NCI-H345 treated with DMSO at 0.1 percent for 48 hours (cell line): Measurements from ENCODE around the gene SLITRK3.
"Not testable (repeated sequence)": the region's sequence is repeated elsewhere in the genome, so short reads cannot be mapped to it uniquely, and the experiment has no call there.

Source experiments
- DNase-seq: peaks from one replicate; lab custom pipeline; 2025; ENCODE audit not compliant: unreplicated experiment; lab: John Stamatoyannopoulos, UW

The SLITRK3 gene

DNA sequence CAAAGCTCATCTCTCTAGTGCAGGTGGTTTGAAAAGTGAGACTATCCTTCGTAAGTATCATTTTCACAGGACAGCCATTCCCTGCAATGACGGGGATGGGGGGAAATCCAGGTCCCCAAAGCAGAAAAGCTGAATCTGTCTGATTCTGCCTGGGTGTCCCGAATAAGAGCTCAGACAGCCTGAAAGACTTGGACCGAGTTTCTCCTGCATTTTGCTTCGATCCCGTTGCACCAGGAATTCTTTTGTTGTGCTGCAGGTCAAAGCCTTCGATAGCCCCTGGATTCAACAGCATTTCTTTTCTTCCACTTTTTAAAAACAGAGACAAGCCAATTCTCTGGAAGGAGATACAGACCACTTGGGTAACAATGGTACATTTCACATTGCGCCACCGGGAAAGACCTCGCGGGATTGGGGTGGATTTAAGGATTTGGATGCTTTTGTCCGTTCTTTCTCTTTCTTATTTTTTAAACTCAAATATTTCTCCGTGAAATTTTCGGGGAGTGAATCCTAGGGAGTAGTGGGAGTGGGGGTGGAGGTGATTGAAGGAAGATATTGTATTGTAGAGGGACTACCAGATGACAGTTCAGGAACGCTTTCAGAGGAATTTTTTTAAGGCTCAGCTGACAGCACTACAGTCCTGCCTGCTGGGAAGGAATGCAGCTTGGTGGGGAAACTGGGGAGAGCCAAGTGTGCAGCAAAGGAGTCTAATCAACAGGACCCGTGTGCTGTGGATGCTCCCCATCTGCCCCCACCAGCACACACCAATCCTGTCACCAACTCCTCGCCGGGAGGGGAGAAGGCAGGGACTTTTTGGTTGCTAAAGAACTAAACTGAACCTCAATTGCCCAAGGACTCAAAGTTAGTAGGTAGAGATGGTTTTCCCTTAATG is 2.6 kb downstream of the SLITRK3 start:
- no peak for DNase-seq

DNA sequence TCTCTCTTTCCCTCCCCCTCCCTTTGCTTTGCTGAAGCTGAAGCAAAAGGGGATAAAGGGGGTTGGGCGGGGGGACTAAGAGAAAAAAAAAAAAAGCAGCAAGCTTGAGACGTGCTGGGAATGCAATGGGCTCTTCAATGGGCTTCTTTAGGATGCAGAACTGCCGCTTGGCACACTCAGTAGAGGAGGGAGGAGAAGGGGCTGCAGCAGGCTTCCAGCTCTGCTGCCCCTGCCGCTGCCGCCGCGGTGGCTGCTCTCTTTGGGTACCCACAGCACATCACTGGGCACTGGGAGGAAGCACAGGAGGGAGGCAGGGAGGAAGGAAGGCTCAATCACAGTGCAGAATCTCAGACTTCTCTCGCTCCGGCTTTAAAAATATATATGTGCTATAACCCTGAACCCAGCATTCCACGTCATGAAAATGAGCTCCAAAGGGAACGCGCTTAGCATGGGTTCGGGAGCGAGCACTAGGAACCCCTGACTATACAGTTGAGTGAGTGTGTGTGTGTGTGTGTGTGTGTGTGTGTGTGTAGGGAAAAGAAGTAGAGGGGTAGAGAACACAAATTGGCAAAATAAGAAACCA is 3.5 kb downstream of the SLITRK3 start:
- no peak for DNase-seq

DNA sequence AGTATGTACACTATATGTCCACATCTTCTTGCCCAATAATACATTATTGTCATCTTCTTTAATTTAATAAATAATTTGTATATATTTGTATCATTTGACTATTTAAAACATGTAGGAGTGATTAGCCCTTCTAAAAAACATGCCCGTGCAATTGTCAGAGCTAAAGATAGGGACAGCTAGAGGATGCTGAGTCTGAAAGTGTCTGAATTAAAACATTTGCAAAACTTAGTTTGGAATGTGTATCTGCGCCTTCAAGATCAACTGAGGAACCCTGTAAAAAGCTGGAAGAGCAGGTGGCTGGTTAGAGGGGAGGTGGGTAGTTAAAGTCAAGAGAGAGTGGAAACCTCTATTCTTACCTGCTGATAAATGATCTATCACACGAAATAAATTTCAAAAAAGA is 4.7 kb downstream of the SLITRK3 start:
- no peak for DNase-seq

DNA sequence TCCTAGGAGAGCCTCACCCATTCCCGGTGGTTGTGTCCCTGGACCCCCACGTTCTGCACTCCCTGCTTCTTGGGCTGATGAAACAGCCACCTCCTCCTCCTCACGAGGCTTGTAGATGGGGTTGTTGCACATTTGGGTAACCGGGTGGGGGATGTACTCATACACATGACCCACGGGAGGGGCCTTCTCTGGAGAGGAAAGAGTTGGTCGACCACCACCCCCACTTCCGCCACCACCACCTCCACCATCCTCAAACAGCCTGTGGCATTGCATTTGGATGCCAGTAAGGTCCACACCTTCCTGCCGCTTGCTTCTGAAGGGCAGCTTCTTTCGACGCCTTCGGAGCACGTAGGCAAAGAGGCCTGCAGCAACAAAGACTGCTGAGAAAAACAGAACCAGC is 7.7 kb downstream of the SLITRK3 start:
- DNase-seq: no peak

- DNase-seq: peak; percentile 27
Observed at GRCh38 chr3:165185707-165186327, 10.4 kb downstream of the SLITRK3 start.

DNA sequence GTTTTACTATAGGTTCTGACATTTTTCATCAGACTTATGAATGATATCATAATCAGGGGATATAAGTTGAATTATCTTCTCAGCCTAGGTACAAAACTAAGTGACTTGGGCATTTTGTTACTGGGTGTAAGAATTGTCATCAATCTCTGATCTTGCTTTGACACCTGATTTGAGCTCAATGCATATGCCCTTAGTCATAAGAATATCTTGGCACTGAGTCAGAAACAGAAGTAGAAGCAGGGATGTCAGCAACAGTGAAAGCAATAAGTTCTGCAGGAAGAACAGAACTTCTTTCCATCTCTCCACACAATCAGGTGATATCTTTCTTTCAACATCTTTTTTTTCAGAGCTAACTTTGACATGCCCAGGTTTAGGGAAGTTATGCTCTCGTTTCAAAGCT is 14.6 kb downstream of the SLITRK3 start:
- no peak for DNase-seq

DNA sequence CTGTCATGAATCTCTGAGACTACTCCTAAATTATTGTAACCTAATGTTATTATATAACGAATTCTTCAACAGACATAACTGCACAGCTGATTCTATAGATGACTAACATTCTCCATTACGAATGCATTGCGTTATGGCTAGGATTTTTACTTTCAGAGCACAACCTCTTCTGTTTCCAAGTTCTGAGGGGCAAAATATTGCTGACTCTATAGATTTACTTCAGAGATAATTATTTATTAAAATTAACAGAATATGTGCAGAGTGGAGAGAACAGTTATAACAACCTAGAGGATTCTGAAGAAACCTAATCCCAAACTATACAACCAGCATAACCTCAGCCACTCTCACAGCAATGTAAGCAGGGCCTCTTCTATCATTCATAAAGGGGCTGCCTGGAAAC is 25.9 kb downstream of the SLITRK3 start:
- DNase-seq: no peak

DNA sequence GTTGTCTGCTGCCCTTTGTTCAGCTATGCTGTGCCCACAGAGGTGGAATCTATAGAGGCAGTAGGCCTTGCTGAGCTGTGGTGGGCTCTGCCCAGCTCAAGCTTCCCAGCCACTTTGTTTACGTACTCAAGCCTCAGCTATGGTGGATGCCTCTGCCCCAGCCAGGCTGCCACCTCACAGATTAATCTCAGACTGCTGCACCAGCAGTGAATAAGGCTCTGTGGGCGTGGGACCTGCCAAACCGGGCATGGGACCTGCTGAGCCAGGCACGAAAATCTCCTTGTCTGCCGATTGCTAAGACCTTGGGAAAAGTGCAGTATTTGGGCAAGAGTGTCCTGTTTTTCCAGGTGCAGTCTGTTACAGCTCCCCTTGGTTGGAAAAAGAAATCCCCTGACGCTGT is 26.8 kb downstream of the SLITRK3 start:
- DNase-seq: no peak

DNA sequence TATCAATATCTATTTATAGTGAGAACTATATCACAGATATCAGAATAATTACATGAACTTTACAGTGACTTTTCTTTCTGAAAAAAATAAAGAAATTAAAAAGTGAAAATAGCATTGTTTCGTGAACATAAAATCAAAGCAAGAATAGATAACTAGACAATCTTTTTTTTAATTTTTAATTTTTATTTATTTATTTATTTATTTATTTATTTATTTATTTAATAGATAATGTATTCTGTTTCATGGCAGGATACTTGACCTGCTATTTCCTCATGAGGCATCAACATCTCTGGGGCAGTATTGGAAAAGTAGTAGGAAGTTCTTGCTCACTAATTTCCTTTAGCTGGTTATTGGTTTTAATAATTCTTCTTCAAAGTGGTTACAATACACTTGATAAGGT is 33.3 kb downstream of the SLITRK3 start:
- no peak for DNase-seq

- no peak for DNase-seq
Observed at GRCh38 chr3:165159760-165160421, 36.3 kb downstream of the SLITRK3 start.

DNA sequence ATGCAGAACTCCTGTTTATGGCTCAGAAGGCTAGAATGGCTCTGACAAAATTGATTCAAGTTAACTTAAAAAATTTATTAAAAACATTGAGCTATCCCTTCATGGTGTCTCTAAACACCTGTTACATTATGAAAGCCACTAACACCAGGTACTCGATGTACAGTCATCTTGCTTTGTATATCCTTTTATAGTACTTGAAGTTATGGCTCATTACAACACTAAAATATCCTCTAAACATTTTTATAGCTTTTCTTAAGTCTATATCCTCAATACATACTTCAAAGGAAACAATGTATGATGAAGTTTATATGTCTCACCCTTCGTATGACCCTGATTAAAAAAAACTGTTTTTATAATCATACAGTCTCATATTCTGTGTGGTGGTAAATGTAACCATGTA is 38.2 kb downstream of the SLITRK3 start:
- no peak for DNase-seq

DNA sequence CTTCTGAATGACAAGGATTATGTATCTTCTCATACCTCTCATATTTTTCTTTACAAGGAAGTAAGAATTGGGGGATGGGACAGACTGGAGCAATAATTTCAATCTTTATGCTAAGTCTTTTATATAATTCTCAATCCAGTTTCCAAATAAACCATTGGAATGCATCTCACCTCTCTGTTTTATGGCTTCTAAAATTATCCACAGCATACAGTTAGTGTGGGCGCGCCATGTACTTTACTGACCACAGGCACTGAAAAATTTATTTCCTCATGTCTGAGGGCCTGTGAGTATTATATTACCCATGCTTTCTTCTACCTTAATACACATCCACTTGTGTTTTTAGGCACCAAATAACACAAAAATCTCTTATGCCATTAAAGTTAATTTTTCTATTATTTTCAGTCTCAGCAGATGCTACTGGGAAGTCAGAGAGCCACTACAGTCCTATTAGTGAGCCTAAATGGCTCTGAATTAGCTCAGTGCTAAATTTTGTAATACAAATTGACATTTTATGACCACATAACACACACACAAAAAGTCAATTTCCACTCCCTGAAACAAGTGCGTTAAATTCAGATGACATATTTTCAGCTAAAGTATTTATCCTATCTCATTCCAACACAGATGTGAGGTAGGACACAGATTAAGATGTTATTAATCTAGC is 39.3 kb downstream of the SLITRK3 start:
- no peak for DNase-seq

- no peak for DNase-seq
Observed at GRCh38 chr3:165148876-165149441, 47.2 kb downstream of the SLITRK3 start.

DNA sequence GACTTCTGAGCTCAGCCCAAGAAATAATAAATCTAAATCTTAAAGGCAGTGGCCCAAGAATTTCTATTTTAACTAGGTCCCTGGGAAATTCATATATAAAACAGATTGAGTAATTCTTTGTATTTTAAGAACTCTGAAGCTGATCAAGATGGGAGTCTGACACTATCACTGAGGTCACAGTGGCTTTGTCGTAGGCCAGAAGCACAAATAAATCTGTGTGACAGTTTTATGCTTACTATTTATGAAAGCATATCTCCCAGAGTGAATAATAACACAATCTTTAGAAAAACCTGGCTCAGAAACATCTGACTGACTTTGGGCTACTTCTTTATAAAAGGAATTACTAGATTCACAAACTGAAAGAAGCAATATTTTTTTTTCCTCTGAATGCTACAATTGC is 51.9 kb downstream of the SLITRK3 start:
- DNase-seq: no peak

- DNase-seq: not testable (repeated sequence)
Observed at GRCh38 chr3:165139918-165140317, 56.3 kb downstream of the SLITRK3 start.
